G401.6 (cell line): ENCODE data around the gene CEP72.
"Not testable (repeated sequence)": the region's sequence is repeated elsewhere in the genome, so short reads cannot be mapped to it uniquely, and the experiment has no call there.

ENCODE experiments used
- FAIRE-seq: peaks from 2 replicates; lab custom pipeline; 2012; peaks lifted over from hg19 to GRCh38; lab: Jason Lieb, UNC

The CEP72 gene

DNA sequence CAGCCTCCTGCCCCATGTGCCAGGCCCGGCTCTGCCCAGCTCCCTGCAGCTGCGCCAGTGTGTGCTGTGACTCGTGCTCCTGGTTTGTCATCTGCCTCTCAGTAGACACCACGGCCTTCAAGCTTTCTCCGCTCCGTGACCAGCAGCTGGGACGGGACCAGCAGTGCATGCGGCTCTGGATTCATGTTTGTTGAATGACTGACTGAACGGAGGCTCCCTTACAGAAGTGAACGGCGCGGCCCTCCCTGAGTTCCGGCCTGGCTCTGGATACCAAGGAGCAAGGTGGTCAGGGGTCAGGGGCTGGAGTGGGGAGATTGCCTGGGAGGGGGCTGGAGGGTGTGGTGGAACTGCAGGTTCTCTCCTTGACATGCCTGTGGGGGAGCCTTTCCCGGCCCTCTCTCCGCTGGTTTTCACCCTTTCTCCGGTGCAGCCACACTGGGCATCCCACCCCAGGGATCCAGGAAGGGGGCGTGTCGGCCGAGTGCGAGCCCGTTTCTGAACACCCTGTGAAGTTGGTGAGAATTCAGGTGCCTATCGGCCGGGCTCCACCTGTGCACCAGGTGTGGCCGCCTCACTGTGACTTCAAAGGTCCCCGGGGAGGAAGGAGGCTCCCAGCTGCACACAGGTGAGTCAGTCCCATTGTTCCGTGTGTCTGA, 11.1 kb upstream of the CEP72 start:
- FAIRE-seq = no peak

DNA sequence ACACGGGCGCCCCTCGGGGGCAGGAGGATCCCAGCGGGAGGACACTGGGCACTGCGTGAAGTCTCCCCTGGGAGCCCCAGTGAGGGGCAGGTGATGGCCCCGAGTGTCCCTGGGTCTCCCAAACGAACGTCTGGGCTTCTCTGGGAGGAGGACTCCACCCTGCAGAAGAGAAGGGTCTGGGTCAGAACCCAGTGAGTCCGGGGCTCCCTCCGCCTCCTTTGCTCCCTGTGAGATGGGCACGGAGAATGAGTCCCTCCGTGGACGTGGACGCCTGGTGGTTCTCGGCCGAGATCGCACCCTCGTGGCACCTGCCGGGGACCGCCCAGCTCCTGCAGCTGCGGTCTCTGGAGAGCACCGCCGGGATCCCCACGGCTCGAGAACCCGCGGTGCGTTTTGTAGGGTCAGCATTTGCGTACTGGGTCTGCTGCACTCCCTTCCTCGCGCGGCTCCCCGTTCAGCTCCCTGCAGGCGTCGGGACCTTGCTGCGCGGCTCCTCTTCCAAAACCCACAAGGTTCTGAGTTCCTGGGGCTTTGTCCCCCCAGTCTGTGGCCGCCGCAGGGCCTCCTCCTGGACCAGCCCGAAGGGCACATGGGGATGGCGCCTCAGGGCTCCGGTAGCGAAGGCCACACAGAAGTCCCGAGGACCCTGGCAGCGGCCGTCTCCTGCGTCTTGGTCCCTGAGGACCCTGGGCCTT, 10.2 kb upstream of the CEP72 start:
- no peak for FAIRE-seq

DNA sequence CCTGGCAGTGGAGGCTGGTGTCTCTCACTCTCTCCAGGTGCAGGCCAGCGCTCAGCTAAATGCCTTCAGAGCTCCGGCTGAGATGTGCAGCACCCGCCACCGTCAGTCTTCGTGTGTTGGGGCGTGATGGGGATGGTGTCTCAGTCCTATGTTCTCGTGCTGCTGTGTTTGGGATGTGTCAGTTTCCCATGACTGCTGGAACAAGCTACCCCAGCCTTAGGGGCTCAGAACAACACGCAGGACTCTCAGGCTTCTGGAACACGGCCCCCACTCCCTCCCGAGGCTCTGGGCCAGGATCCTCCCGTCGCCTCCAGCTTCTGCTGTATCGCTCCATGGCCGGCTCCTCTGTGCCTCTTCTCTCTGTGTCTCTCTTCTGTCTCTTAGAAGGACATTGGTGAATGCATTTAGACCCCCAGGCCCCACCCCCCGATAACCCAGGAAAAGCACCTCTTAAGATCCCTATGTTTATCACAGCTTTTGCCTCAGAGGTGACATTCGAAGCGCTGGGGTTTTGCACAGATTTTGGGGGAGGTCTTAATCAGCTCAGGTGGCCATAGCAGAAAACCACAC, 9.6 kb upstream of the CEP72 start:
- no peak for FAIRE-seq

DNA sequence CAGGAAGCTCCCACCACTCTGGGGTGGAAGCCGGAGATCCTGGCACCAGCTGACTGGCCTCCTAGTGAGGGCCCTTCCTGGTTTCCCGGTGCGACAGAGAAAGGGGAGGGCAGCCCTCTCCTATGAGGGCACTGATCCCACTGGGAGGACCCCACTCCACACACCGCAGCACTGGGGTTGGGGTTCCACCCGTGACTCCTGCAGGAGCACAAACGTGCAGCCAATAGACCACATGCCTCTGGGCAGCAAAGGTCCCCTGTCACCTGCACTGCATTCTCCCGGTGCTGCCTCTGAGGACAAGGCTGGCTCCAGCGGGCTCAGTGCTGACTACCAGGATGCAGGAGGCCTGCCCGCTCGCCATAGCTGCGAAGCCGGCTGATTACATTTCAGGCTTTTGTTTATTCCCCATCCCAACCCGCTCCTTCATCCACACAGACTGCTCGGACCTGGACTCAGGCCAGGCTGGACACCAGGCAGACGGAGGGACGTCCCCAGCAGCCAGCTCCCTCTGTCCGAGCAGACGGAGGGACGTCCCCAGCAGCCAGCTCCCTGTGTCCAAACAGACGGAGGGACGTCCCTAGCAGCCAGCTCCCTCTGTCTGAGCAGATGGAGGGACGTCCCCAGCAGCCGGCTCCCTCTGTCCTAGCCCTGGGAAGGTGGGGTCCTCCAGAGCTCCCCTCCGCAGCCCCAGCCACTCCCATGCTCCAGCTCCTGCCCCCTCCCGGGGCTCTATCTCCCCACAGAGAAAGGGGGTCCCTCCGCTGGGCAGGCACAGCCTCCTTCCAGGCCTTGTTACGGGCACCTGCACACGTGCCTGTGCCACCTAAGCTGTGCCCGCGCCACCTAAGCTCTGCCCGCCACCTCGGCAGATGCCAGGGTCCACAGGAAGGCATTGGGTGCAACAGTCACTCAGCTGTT, 8.8 kb upstream of the CEP72 start:
- no peak for FAIRE-seq

DNA sequence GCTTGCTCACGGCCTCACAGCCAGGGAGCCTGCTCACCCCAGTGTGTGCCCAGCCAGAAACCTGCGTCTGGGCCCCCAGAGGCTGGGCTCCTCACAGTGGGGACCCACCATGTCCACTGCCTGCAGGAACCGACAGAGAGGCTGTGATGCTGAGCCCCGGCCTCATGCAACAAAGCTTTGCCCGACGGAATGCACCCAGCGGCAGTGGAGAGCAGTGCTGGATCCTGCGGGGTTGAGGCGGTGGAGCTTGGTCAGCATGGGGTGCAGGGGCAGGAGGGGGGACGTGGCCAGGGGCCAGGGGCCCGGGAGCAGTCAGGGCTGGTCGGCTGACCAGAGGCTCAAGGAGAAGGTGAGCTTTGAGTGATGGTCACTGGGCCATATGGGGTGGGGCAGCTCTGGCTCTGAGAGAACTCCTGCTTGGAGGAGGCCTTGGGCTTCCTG, 7.7 kb upstream of the CEP72 start:
- FAIRE-seq = no peak

DNA sequence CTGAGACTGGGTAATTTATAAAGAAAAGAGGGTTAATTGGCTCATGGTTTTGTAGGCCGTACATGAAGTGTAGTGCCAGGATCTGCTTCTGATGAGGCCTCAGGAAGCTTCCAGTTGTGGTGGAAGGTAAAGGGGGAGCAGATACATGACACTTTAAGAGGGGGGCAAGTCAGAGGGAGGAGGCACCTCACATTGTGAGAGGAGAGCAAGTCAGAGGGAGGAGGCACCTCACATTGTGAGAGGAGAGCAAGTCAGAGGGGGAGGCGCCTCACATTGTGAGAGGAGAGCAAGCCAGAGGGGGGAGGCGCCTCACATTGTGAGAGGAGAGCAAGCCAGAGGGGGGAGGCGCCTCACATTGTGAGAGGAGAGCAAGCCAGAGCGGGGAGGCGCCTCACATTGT, 7.0 kb upstream of the CEP72 start:
- not testable (repeated sequence) for FAIRE-seq

DNA sequence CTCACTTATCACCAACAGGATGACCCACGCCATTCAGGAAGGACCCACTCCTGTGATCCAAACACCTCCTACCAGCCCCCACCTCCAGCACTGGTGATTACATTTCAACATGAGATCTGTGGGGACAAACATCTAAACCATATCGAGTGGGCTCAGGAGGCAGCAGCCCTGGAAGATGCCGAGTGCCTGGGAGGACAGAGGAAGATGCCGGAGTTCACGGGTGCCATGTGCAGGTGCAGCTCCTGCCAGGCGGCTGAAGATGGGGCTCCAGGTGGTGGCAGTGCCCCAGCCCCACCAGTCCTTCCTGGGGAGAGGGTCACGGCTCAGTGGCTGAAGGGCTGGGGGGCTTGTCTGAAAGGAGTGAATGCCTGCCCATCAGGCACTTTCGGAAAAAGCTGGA, 6.1 kb upstream of the CEP72 start:
- no peak for FAIRE-seq

DNA sequence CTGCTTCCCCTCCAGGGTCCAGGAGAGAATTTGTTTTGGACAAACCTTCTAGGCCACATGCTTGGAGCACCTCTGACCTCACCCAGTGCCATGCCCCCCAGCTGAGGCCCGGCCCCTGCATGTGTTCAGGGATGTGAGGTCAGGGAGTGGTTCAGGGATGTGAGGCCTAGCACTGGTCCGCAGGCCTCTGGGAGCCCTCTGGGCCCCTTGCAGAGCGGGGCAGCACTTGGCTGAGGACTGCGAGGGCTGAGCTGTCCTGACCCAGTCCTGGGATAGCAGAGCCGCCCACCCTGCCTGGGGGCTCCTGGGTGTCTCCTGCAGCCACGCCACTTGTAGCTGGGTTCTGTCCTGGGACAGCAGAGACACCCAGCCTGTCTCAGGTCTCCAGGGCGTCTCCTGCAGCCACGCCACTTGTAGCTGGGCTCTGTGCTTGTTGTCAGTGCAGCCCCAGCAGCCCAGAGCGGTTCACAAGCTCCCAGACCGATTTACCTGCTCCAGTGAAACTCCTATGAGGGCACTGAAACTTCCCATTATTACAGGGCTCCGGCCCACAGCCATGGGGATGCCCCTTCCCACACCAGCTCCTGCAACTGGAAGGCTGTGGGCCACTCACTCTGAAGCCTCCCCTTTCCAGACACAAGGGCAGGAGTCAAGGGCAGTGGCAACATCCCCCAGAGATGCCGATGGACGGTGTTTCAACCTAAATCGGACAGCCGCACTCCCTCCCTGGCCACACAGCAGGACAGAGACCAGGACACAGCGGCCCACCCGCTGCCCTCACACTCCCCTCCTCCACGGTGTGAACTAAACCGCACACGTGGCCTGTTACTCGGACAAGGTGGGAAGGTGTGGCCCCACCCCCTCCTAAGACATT, 5.4 kb upstream of the CEP72 start:
- no peak for FAIRE-seq

DNA sequence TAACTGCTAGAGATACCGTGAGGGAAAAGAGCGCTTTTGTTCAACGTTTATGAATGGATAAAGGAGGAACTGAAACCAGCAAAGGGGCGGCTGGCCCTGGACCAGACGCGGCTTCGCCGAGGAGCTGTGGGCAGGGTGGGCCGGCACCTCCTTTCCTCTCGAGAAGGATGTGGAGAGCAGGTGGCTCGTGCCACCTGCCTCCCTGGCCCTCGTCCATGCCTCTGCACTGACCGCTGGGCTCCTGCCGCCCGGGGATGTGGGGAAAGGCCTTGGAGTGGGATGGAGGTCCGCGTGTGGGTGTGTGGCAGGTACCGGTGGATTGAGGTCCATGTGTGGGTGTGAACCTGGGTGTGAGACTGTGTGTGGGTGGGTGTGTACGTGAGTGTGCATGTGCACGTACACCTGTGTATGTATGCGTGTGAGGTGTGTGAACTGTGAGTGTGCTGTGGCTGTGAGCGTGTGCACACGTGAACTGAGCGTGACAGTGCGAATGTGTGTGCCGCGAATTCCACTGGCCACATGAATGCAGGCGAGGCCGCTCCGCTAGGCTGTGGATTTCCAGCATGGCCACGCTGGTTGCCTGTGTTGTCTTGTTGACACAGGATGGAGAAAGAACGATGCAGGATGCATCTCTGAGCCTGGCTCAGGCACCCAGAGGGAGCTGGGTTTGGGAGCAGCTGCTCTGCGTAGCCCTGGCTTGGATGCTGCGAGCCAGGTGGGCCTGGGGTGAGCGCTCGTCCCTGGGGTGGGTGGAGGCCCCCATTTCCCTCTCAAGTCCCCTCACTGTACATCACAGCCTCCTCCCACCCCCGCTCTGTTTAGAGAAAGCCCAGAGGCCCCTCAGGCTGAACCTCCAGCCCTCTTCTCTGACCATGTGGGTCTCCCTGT, 4.4 kb upstream of the CEP72 start:
- no peak for FAIRE-seq

DNA sequence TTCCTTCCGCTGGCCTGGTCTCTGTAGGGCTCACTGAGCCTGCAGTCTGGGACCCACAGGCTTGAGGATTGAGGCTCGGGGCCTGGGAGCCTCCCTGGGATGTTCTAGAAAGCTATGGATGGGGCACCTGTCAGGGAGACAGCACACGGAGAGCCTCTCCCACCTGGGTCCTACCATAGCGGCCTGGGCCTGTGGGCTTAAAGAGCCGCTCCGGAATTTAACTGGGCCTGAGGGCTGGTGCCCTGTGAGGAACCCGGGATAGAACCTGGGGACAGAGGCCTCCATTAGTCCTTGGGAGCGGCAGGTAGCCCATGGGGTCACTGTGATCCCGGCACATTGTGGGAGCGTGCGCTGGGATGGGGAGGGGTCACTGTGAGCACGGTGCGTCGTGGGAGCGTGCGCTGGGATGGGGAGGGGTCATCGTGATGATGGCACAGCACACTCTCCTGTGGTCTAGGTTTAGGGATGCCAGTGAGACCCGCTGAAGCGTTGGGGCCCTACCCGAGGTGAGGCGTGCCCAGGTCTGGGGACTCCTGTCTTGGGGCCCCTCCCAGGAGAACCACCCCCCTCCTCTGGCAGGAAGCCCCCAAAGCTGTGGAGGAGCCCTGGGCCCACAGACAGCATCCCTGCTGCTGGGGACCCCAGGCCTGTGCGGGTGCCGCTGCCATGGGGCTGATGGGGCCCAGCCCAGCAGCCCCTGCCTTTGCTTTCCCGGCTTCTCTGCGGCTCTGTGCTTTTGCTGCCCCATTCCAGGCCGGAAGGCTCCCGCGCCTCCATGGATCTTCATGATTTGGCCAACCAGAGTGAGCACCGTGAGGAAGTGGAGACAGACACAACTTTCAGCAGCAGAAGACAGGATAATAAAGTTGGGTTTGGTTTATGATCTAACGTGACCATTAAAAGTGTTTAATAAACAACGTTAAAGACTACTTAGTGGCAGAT, 3.4 kb upstream of the CEP72 start:
- no peak for FAIRE-seq

DNA sequence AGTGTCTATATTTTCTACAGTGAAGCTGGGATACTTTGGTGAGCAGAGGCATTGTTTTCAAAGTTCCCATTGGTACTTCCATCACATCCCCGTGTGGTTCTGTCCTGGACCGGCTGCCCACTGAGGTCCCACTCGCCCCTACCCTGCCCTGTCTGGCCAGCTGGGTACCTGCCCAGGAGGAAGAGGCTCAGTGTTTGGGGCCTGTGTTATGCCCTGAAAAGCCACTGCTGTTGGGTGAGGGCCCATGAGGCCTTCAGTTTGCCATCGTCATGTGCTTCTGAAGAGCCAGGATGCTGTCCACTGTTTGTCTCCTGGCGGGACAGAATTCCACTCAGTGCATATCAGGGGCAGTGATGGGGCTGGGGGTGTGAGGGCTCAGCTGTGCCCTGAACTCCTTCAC, 2.6 kb upstream of the CEP72 start:
- no peak for FAIRE-seq

DNA sequence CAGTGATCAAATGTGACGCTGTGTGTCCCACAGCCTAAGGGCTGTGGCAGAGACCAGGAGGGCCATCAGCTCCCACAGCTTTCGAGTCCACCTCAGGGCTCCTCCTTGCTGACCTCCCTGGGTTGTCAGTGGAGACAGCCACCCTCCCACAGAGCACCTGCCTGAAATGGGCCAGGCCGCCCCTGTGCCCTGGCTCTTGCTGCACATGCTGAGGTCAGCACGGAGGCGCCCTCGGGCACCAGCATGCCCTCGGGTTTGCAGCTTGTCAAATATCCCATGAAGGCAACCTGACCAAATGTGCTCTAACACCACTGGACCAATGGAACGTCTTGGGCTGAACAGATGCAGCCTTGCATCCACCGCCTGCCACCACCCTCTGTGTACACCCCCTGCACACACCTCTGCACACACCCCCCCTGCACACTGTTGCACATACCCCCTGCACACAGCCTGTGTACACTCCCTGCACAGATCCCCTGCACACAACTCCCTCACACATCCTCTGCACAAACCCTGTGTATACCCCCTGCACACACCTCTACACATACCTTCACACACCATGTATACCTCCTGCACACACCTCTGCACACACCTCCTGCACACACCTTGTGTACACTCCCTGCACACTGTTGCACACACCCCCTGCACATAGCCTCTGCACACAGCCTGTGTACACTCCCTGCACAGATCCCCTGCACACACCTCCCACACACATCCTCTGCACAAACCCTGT, 2.0 kb upstream of the CEP72 start:
- FAIRE-seq = no peak

DNA sequence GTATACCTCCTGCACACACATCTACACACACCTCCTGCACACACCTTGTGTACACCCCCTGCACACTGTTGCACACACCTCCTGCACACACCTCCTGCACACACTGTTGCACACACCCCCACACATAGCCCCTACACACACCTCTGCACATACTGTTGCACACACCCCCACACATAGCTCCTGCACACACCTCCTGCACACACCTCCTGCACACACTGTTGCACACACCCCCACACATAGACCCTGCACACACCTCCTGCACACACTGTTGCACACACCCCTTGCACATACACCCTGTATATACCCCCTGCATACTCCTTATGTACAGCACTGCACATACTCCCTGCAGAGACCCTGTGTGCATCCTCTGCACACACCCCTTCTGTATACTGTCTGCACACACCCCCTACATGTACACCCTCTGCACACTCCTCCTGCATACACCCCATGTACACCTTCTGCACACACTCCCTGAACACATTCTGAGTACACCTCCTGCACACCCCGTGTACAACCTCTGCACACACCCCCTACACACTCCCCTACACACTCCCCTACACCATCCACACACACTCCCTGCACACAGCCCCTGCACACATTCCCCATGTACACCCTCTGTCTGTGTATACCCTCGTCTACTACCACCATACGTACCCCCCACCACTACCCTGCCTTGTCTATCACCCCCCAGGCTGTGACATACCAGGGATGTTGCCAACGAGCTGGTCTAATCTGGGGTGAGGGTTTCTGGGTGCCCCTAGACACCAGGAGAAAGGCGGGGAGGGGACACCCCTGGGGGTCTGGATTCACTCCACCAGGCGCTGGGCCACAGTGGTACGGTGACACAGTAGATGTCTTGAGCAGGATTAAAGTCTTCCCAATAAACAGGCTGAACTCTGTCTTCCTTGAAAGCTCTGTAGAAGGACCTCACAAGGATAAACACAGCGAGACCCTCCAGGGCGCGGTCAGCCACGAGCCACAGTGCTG, 1.1 kb upstream of the CEP72 start:
- no peak for FAIRE-seq

DNA sequence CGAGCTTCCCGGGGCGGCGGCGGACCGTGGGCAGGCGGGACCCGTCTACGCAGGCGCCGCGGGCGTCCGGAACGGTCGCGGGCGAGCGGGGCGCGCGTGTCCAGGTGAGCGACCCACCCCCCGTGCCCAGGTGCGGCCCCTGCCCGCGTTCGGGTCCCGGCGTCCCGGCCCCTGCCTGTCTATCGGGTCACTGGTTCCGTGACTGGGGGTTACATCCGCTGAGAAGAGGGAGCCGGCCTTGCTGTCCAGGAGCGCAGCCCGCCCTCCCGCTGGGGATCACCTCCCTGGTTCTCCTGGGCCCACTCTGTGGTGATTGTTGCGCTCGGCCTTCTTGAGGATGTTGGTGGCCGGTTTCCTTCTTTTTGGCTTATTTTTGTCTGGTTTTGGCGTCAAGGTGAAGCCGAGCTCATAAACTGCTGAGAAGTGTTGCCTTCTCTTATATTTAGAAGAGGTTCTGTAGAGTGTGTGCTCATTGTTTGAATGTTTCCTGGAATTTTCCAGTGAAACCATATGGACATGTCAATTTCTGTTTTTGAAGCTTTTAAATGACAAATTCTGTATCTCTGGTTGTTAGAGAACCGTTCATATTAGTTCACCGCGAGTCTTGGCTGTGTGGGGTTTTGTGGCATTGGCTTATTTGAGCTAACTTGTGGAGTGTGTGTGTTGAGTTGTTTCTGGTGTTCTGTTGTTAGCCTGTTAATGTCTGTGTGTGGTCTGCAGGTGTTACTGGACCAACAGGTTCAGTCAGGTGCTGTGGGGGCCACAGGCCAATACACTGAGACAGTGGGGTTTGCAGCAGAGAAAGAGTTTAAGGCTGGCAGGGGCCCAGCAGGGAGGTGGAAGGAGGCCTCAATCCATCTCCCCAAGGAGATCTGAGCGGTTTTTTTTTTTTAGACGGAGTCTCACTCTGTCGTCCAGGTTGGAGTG, 621 bp downstream of the CEP72 start:
- no peak for FAIRE-seq

DNA sequence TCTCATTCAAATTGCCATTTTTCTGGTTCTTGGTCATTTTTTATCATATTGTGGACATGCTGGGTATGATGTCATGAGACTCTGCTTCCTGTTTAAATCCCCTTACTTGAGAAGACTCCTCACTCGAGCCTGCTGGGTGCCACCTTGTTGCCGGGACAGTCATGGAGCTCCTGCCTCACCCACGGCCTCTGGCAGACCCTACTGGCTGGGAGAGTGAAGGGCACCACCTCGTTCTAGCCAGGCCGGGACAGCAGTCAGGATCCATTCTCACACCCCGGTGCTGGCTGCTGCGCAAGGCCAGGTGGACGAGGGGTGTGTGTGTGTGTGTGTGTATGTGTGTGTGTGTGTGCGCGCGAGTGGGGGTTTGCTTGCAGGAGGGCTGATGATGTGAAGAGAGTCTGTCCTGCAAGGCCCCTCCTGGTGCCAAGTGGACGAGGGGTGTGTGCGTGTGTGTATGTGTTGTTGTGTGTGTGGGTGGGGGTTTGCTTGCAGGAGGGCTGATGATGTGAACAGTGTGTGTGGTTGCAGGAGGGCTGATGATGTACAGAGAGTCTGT, 4.4 kb downstream of the CEP72 start:
- no peak for FAIRE-seq

DNA sequence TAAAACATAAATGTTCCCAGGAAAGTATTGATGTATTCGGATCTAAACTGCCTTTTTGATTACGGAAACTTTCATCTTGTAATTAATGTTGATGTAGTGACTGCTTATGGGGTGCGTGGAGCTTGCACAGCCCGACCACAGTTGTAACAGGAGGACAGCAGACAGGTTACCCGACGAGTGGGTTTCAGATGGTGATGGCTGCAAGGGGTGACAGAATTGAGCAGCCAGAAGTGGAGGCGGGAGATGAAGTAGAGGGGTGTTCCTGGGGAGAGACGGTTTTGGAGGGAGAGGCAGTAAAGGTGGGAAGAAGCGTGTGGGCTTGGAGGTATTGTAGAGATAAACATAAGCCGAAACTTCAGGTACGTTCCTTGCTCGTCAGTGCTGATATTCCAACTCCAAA, 5.8 kb downstream of the CEP72 start:
- FAIRE-seq = no peak
